ENCODE results near the gene SRRD.

The SRRD gene

DNA sequence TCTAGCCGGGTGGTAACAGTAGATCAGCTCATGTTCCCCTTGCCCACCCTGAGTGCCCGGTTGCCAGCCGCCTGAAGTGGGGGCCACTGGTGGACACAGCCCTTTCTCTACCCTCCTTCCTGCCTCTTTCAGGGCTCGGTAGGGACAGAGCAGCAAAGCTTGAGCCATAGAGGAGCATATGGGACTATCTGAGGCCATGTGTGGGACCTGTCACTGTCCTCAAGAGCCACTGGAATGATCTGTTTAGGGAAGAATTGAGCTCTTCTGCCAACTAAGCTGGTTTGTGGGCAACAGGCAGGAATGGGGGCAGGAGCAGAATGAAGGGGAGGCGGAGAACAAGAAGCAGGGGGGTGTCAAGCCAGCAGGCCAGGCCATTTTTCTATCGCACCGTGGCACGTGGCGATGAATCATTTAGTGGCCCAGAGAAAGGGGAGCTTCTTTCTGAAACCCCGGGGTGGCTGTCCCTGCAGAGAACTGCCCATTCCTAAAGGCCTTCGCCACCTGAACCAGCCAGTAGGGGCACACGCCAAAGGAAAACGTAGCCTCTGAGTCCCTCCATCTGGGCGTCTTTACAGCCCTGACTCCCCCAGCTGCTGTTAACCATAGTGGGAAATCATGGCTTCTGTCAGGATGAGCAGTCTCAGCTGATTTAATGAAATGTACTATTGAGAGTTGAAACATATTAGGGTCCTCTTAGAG lies 45.8 kb upstream of the SRRD start:
- TF ChIP-seq TEAD4 (IDR thresholded peaks at IDR 0.05): no peak
- TF ChIP-seq TCF12 (IDR thresholded peaks at IDR 0.05; ENCODE audit: low read depth): no peak
- TF ChIP-seq, protein P1, sequence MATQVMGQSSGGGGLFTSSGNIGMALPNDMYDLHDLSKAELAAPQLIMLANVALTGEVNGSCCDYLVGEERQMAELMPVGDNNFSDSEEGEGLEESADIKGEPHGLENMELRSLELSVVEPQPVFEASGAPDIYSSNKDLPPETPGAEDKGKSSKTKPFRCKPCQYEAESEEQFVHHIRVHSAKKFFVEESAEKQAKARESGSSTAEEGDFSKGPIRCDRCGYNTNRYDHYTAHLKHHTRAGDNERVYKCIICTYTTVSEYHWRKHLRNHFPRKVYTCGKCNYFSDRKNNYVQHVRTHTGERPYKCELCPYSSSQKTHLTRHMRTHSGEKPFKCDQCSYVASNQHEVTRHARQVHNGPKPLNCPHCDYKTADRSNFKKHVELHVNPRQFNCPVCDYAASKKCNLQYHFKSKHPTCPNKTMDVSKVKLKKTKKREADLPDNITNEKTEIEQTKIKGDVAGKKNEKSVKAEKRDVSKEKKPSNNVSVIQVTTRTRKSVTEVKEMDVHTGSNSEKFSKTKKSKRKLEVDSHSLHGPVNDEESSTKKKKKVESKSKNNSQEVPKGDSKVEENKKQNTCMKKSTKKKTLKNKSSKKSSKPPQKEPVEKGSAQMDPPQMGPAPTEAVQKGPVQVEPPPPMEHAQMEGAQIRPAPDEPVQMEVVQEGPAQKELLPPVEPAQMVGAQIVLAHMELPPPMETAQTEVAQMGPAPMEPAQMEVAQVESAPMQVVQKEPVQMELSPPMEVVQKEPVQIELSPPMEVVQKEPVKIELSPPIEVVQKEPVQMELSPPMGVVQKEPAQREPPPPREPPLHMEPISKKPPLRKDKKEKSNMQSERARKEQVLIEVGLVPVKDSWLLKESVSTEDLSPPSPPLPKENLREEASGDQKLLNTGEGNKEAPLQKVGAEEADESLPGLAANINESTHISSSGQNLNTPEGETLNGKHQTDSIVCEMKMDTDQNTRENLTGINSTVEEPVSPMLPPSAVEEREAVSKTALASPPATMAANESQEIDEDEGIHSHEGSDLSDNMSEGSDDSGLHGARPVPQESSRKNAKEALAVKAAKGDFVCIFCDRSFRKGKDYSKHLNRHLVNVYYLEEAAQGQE (IDR thresholded peaks at IDR 0.05; ENCODE audit: low read depth): no peak
- no peak for TF ChIP-seq EP300 (IDR thresholded peaks at IDR 0.05; ENCODE audit: borderline replicate concordance)
- TF ChIP-seq FOXM1 (IDR thresholded peaks at IDR 0.05; ENCODE audit: borderline replicate concordance, low read depth): no peak
- TF ChIP-seq NFIC (IDR thresholded peaks at IDR 0.05): no peak
- TF ChIP-seq RAD21 (IDR thresholded peaks at IDR 0.05; ENCODE audit: low read depth): no peak
- TF ChIP-seq YY1 (IDR thresholded peaks at IDR 0.05; ENCODE audit: low read depth): no peak
- TF ChIP-seq CREB1 (IDR thresholded peaks at IDR 0.05; ENCODE audit: low read depth): no peak
- no peak for TF ChIP-seq CEBPB (IDR thresholded peaks at IDR 0.05)
- TF ChIP-seq TAF1 (IDR thresholded peaks at IDR 0.05; ENCODE audit: low read depth): no peak
- TF ChIP-seq ZBTB7A (IDR thresholded peaks at IDR 0.05; ENCODE audit: low read depth): no peak
- TF ChIP-seq, protein P2, sequence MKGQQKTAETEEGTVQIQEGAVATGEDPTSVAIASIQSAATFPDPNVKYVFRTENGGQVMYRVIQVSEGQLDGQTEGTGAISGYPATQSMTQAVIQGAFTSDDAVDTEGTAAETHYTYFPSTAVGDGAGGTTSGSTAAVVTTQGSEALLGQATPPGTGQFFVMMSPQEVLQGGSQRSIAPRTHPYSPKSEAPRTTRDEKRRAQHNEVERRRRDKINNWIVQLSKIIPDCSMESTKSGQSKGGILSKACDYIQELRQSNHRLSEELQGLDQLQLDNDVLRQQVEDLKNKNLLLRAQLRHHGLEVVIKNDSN (IDR thresholded peaks at IDR 0.05): no peak
- TF ChIP-seq EGR1 (IDR thresholded peaks at IDR 0.05): no peak
- TF ChIP-seq, protein P3, sequence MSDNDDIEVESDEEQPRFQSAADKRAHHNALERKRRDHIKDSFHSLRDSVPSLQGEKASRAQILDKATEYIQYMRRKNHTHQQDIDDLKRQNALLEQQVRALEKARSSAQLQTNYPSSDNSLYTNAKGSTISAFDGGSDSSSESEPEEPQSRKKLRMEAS (IDR thresholded peaks at IDR 0.05): no peak

DNA sequence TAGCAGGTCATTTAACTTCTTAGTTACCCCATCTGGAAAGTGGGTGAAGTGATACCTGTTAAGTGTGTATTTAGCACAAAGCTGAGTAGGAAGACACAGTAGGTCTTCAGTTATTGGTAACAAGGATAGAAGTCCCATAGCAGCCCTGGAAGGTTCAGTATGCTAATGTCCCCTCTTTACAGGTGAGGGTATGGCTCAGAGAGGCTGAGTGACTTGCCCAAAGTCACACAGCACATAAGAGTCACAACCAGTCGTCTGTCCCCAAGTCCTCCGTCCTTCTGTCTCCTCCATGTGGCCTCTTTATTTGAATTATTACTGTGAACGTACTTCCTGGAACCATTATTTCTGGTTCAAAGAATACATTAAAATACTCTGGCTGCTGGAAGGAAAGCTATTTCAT lies 44.1 kb upstream of the SRRD start:
- TF ChIP-seq, protein P3 (IDR thresholded peaks at IDR 0.05): no peak
- TF ChIP-seq RAD21 (IDR thresholded peaks at IDR 0.05; ENCODE audit: low read depth) (no peak), EGR1 (IDR thresholded peaks at IDR 0.05) (no peak), FOXM1 (IDR thresholded peaks at IDR 0.05; ENCODE audit: borderline replicate concordance, low read depth) (no peak), EP300 (IDR thresholded peaks at IDR 0.05; ENCODE audit: borderline replicate concordance) (no peak), YY1 (IDR thresholded peaks at IDR 0.05; ENCODE audit: low read depth) (no peak), TEAD4 (IDR thresholded peaks at IDR 0.05) (no peak), CEBPB (IDR thresholded peaks at IDR 0.05) (no peak), ZBTB7A (IDR thresholded peaks at IDR 0.05; ENCODE audit: low read depth) (no peak), CREB1 (IDR thresholded peaks at IDR 0.05; ENCODE audit: low read depth) (no peak), TCF12 (IDR thresholded peaks at IDR 0.05; ENCODE audit: low read depth) (no peak), NFIC (IDR thresholded peaks at IDR 0.05) (no peak), TAF1 (IDR thresholded peaks at IDR 0.05; ENCODE audit: low read depth) (no peak)
- TF ChIP-seq, protein P1 (IDR thresholded peaks at IDR 0.05; ENCODE audit: low read depth): no peak
- TF ChIP-seq, protein P2 (IDR thresholded peaks at IDR 0.05): no peak

DNA sequence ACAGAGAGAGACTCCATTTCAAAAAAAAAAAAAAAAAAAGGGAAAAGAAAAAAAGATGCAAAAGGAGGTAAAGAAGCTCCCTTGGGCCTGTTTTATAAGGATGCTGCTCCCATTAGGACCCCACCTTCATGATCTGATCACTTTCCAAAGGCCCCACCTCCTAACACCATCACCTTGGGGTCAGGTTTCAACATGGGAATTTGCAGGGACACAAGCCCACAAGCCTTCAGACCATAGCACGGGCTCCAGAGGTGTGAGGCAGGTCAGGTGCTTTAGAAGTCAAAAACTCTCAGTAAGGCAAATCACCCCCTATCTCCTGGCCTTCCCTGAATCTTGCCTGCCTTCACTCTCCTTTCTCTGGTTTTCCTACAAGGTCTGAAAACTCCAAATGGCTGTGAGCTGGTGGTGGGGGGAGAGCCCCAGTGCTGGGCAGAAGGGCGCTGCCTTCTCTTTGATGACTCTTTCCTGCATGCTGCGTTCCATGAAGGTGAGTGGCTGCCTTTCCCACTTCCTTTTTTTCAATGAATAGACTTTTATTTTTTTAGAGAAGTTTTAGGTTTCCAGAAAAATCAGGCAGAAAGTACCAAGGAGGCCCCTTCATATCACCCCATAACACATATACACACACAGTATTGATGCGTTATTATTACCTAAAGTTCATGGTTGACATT lies 41.5 kb upstream of the SRRD start:
- TF ChIP-seq, protein P3 (IDR thresholded peaks at IDR 0.05): no peak
- TF ChIP-seq NFIC (IDR thresholded peaks at IDR 0.05): no peak
- TF ChIP-seq TEAD4 (IDR thresholded peaks at IDR 0.05): no peak
- TF ChIP-seq EGR1 (IDR thresholded peaks at IDR 0.05): no peak
- TF ChIP-seq, protein P1 (IDR thresholded peaks at IDR 0.05; ENCODE audit: low read depth): no peak
- no peak for TF ChIP-seq CREB1 (IDR thresholded peaks at IDR 0.05; ENCODE audit: low read depth)
- no peak for TF ChIP-seq ZBTB7A (IDR thresholded peaks at IDR 0.05; ENCODE audit: low read depth)
- no peak for TF ChIP-seq RAD21 (IDR thresholded peaks at IDR 0.05; ENCODE audit: low read depth)
- TF ChIP-seq CEBPB (IDR thresholded peaks at IDR 0.05): no peak
- TF ChIP-seq, protein P2 (IDR thresholded peaks at IDR 0.05): no peak
- TF ChIP-seq TCF12 (IDR thresholded peaks at IDR 0.05; ENCODE audit: low read depth): no peak
- no peak for TF ChIP-seq TAF1 (IDR thresholded peaks at IDR 0.05; ENCODE audit: low read depth)
- no peak for TF ChIP-seq YY1 (IDR thresholded peaks at IDR 0.05; ENCODE audit: low read depth)
- TF ChIP-seq EP300 (IDR thresholded peaks at IDR 0.05; ENCODE audit: borderline replicate concordance): no peak
- no peak for TF ChIP-seq FOXM1 (IDR thresholded peaks at IDR 0.05; ENCODE audit: borderline replicate concordance, low read depth)
